Adrenal gland (tissue), 12 donors: Measurements from ENCODE around the gene FAM20C. TPM values are rescaled to one million over a fixed set of nuclear protein-coding genes. Genes with fewer than 3 reads are reported as not detected.
A peak's percentile ranks its signal among the peaks of the same experiment; 100 is the strongest.

Experiments used
- DNase-seq, 7 donors: peaks; one replicate each; pipeline ENCODE4 v3.0.0-alpha.2; 2019 to 2020
- H3K27ac ChIP-seq, 5 donors: fragments of 200-600 bp; sonication (generic) in 4 of 5; 1 replicate in 3 of 5; 2 replicates in 2 of 5; pipeline versions ENCODE4 v1.5.1 to v1.8.0; 2016 to 2020; ENCODE audit warnings: mild to moderate bottlenecking in 1 of 5
- H3K27me3 ChIP-seq: fragments of 200-600 bp; 2 replicates; pipeline ENCODE4 v1.8.0; 2021
- H3K36me3 ChIP-seq, 2 donors: fragments of 200-600 bp; replicated peaks in 1 of 2; 1 replicate in 1 of 2; 2 replicates in 1 of 2; pipeline versions ENCODE4 v1.5.1 to v1.8.0; 2018 to 2022
- H3K4me1 ChIP-seq, 2 donors: fragments of 200-600 bp; replicated peaks in 1 of 2; 1 replicate in 1 of 2; 2 replicates in 1 of 2; pipeline versions ENCODE4 v1.5.1 to v1.8.0; 2018 to 2021
- H3K4me3 ChIP-seq, 4 donors: fragments of 200-600 bp; sonication (generic) in 3 of 4; one replicate each; pipeline ENCODE4 v1.5.1; 2016 to 2018
- H3K9me3 ChIP-seq, 3 donors: fragments of 200-600 bp; sonication (generic) in 1 of 3; replicated peaks in 1 of 3; 1 replicate in 2 of 3; 2 replicates in 1 of 3; pipeline versions ENCODE4 v1.5.1 to v1.8.0; 2016 to 2021
- CTCF ChIP-seq, 6 experiments: fragments of 450-650 bp in 4 of 6; fragments of 200-600 bp in 2 of 6; sonication (generic) in 1 of 6; IDR thresholded peaks; 1 replicate in 5 of 6; 2 replicates in 1 of 6; pipeline versions ENCODE4 v1.5.1 to v1.8.0; 2016 to 2021; ENCODE audit warnings: antibody characterized with exemption in 6 of 6, mild to moderate bottlenecking in 2 of 6, moderate library complexity in 1 of 6
- POLR2A ChIP-seq, 2 donors: fragments of 450-650 bp; IDR thresholded peaks; one replicate each; pipeline ENCODE4 v1.6.1; 2017; ENCODE audit warnings: antibody characterized with exemption in 2 of 2, mild to moderate bottlenecking in 2 of 2, moderate library complexity in 1 of 2
- WGBS, 4 donors: extraction: QIAGEN DNeasy Blood & Tissue Kit in 2 of 4; methylation state at CpG; one replicate each; pipeline versions ENCODE4 v1.1.5 to v1.1.7; 2013 to 2017; 5-methylcytosine and 5-hydroxymethylcytosine counted together
- intact Hi-C, 2 donors: fragments of 100-400 bp; cut with DNase I; formaldehyde crosslinking; loops; one replicate each; pipeline versions ENCODE4 v1.14.1 to v1.15.0; 2022 to 2023
- polyA plus RNA-seq, 3 donors: library from polyadenylated mRNA; stranded (reverse); fragments of 200-250 nt in 2 of 3; fragments of 350-450 nt in 1 of 3; fragmentation: Illumina TruSeq in 1 of 3; extraction: RNeasy Lipid Tissue Mini Kit (QIAGEN cat#74804) in 1 of 3; gene quantifications; one replicate each; pipeline ENCODE4 v1.2.3, GENCODE V29; 2013 to 2014
- total RNA-seq, 9 donors: library from RNA; depleted of rRNA in 4 of 9; stranded (reverse); fragments of >200 nt in 4 of 9; fragments of 120-200 nt in 1 of 9; fragmentation: NEBNext Ultra II Directional in 1 of 9; extraction: Animal tissue kit (Norgen Biotek cat#: 25700) in 1 of 9; gene quantifications; one replicate each; pipeline versions ENCODE4 v1.1.0 to v1.2.4, GENCODE V29; 2013 to 2023
- donor health status: healthy with polysubstance abuse.
- donor health status: Bipolar disorder and iron deficiency.
- donor health status: DM: yes; HTN: yes; CAD: no.
- donor health status: DM: no; HTN: no; CAD: no.
- donor health status: DM: no; HTN: no; CAD: no.
- donor health status: DM: yes; HTN: yes; CAD: no.

FAM20C gene
- total and polyA plus RNA-seq, 12 donors: 2.8 to 57.9 (median 36.0) TPM

GRCh38 chr7:144454-144826 is 47.9 kb upstream of the FAM20C start:
- H3K4me1 ChIP-seq: peaks cover 0 to 2% of the 10 kb centered on the region in 2 donors
- no peaks in the 10 kb centered on the region for H3K27me3 ChIP-seq
- H3K9me3 ChIP-seq: no peaks in the 10 kb centered on the region
- no peaks in the 10 kb centered on the region for H3K36me3 ChIP-seq
- WGBS, 4 donors: 87 to 94% (median 92%) methylated on average over 12 to 15 of the region's 15 CpGs
- no peak overlapping the region for H3K27ac ChIP-seq
- intact Hi-C loops: no loop called here
- TF ChIP-seq POLR2A (IDR thresholded peaks at IDR 0.05): no peak
- TF ChIP-seq CTCF (IDR thresholded peaks at IDR 0.05): no peak
- DNase-seq: peak in 1 of 7 donors; percentile 12
- H3K4me3 ChIP-seq: no peak overlapping the region

DNA sequence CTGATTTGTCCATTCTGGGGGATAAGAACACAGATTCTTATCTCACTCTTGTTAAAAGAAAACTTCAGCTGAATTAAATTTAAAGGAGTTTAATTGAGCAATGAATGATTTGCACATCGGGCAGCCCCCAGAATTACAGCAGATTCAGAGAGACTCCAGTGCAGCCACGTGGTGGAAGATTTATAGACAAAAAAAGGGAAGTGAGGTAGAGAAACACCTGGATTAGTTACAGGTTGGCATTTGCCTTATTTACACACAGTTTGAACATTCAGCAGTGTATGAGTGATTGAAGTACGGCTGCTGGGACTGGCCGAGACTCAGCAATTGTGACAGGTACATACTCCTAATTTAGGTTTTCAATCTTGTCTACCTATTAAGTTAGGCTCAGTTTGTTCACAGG is 46.5 kb upstream of the FAM20C start:
- Histone ChIP-seq H3K9me3 (no peaks in the 10 kb centered on the region), H3K27ac (no peak overlapping the region), H3K4me3 (no peak overlapping the region), H3K27me3 (no peaks in the 10 kb centered on the region), H3K36me3 (no peaks in the 10 kb centered on the region), H3K4me1 (peaks cover 12 to 13% of the 10 kb centered on the region in 2 donors)
- TF ChIP-seq CTCF (IDR thresholded peaks at IDR 0.05) (no peak), POLR2A (IDR thresholded peaks at IDR 0.05) (no peak)
- intact Hi-C loops: no loop called here
- 80 to 82% (median 81%) methylated on average over 4 of the region's 4 CpGs for WGBS, 4 donors
- DNase-seq: peak in 1 of 7 donors; percentile 2

DNA sequence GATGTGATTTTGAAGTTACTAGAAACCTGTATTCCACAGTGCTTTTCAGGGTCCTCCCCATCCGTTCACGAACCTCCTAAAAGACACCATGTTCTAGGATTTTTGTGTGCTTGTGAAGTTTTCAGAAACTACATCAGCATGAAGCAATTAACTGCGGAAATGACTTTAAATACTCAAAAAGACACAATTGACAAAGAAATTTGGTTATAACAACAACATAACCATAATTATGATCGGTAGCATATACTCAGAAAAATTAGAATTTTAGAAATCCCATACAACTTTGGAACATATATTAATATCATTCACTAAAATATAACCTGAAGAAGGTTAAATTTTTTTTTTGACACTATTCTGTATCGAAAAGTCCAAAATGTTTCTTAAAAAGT is 43.8 kb upstream of the FAM20C start:
- Histone ChIP-seq H3K4me1 (peaks cover 12 to 16% of the 10 kb centered on the region in 2 donors), H3K27ac (peak overlapping the region; percentile 61 to 94 (median 90)), H3K4me3 (peak overlapping the region in 2 of 4 donors; percentile 35 to 60), H3K9me3 (no peaks in the 10 kb centered on the region), H3K27me3 (no peaks in the 10 kb centered on the region), H3K36me3 (no peaks in the 10 kb centered on the region)
- TF ChIP-seq POLR2A (IDR thresholded peaks at IDR 0.05) (no peak), CTCF (IDR thresholded peaks at IDR 0.05) (no peak)
- no peak for DNase-seq
- intact Hi-C loops: no loop called here
- WGBS, 4 donors: 70 to 76% (median 72%) methylated on average over 5 of the region's 5 CpGs

GRCh38 chr7:148932-149790 is 43.2 kb upstream of the FAM20C start:
- Histone ChIP-seq H3K4me1 (peaks cover 12 to 16% of the 10 kb centered on the region in 2 donors), H3K27ac (peak overlapping the region; percentile 61 to 94 (median 90)), H3K27me3 (no peaks in the 10 kb centered on the region), H3K9me3 (no peaks in the 10 kb centered on the region), H3K4me3 (peak overlapping the region in 2 of 4 donors; percentile 35 to 60), H3K36me3 (no peaks in the 10 kb centered on the region)
- intact Hi-C loops: no loop called here
- peak; percentile 96 to 99 (median 99) for DNase-seq
- 0 to 1% (median 1%) methylated on average over 45 to 74 of the region's 74 CpGs for WGBS, 4 donors
- TF ChIP-seq POLR2A (IDR thresholded peaks at IDR 0.05) (peak; percentile 83 to 85), CTCF (IDR thresholded peaks at IDR 0.05) (peak in 1 of 6 experiments; percentile 18)
